HG03025 (cell line): Measurements from ENCODE around the gene KRT13.
"Not testable (repeated sequence)": the region's sequence is repeated elsewhere in the genome, so short reads cannot be mapped to it uniquely, and the experiment has no call there.

ENCODE experiments used
- ATAC-seq: cut with Tn5 transposase; IDR thresholded peaks from one replicate; pipeline ENCODE4 v1.9.1; 2021; ENCODE audit warnings: mild to moderate bottlenecking, moderate library complexity; ENCODE audit not compliant: unreplicated experiment, low FRiP score

The KRT13 gene

GRCh38 chr17:41505007-41505808 is at the start of gene KRT13:
Gene KRT13, minus strand, starts transcription at chr17:41505612. Its CDS starts 62 bp downstream, at chr17:41505550.
- ATAC-seq, result no peak

GRCh38 chr17:41553987-41554680 is 48.7 kb upstream of the KRT13 start:
- ATAC-seq, result no peak

GRCh38 chr17:41553176-41553575 is 47.8 kb upstream of the KRT13 start:
- no peak for ATAC-seq

- no peak for ATAC-seq
Observed at GRCh38 chr17:41552455-41552854, 47.0 kb upstream of the KRT13 start.

- ATAC-seq, result no peak
Observed at GRCh38 chr17:41551365-41551764, 46.0 kb upstream of the KRT13 start.

GRCh38 chr17:41549596-41550039 is 44.2 kb upstream of the KRT13 start:
- ATAC-seq, result no peak

GRCh38 chr17:41548844-41549595 is 43.6 kb upstream of the KRT13 start:
- no peak for ATAC-seq

GRCh38 chr17:41547921-41548843 is 42.8 kb upstream of the KRT13 start:
- ATAC-seq, result no peak

GRCh38 chr17:41547378-41547841 is 42.0 kb upstream of the KRT13 start:
- no peak for ATAC-seq

- ATAC-seq, result no peak
Observed at GRCh38 chr17:41546819-41547218, 41.4 kb upstream of the KRT13 start.

- ATAC-seq, result no peak
Observed at GRCh38 chr17:41545829-41546410, 40.5 kb upstream of the KRT13 start.

- ATAC-seq, result no peak
Observed at GRCh38 chr17:41544935-41545334, 39.5 kb upstream of the KRT13 start.

- ATAC-seq, result no peak
Observed at GRCh38 chr17:41544491-41544892, 39.1 kb upstream of the KRT13 start.

- not testable (repeated sequence) for ATAC-seq
Observed at GRCh38 chr17:41542786-41543185, 37.4 kb upstream of the KRT13 start.

GRCh38 chr17:41542357-41542756 is 36.9 kb upstream of the KRT13 start:
- no peak for ATAC-seq

- ATAC-seq, result no peak
Observed at GRCh38 chr17:41540921-41541625, 35.7 kb upstream of the KRT13 start.

- ATAC-seq, result no peak
Observed at GRCh38 chr17:41539979-41540701, 34.7 kb upstream of the KRT13 start.

GRCh38 chr17:41539071-41539492 is 33.7 kb upstream of the KRT13 start:
- no peak for ATAC-seq
